NCI-H1417 treated with DMSO at 0.1 percent for 48 hours (cell line): ENCODE measurements around the gene ADARB2.

Source experiments
- DNase-seq: peaks from one replicate; lab custom pipeline; 2025; lab: John Stamatoyannopoulos, UW

The ADARB2 gene

DNA sequence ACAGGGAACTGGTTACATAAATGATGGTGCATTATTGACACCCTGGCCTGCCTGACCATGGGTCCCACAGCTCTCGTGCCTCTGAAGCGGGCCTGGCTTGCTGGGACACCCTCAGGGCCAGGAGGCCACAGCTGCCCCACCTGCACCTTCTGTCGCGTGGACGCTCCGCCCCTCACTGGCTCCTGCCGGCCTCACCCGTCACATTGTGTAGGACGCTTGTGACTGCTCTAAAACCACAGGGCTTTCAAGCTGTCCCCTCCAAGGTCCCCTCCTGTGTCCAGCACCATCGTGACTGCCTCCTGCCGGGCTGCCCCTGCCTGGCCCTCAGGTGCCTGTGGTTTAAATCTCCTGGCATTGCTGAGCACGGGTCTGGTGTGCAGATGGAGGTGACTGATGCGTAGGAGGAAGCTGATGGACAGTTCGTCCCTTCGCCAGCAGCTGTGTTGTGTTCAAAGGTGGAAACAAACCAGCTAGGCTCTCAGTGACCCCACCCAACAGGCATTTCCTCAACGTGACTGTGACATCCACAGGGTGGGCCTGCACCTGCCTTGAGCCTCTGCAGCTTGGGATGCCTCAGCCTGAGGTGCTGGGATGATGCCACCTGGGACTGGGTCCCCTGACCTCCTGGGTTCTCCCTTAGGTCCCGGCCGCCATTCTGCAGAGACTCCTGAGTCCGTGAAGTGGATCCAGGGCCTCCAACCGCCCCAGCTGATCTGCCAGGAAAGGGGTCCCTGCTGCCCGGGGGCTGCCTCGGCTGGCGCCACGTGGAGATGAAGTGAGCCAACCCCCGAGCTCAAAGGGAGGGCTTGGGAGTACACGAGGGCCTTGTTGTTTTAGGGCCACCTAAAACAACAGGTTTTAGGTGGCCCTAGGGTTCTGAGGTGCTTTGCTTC lies 532.6 kb downstream of the ADARB2 start:
- no peak for DNase-seq

DNA sequence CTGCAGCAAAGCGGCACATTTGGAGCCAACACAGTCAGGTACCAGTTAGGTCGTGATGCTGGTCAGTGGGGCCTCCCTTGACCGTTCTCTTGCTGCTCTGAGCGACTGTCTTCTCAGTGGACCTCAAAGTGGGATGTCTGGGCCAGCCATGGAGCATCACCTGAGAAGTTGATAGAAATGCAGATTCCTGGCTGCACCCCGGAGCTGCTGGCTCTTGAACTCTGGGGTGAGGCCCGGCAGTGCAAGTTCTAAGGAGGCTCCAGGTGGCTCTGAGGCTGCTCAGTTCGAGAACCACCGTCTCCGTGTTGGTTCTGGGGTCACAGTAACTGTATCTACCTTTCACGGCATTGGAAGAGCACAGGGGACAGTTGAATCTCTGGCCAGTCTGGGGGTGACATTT lies 533.6 kb downstream of the ADARB2 start:
- no peak for DNase-seq

DNA sequence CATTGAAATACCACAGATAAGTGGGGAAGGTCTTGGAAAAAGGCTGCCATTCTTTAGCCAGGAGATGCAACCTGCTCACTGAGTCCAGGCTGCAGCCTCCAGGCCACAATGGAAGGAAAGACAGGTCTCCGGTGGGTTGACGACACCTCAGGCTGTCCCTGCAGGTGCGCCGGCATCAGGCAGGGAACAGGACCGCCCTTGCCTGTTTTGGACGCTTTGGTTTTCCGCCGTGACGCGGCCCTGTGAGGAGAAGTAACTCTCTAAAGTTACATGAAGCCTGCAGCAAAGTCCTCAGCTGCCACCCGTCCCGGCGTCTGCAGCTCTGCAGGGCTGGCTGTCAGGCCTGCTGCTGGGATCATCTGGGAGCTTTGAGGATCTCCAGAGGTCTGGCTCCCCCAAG lies 534.1 kb downstream of the ADARB2 start:
- no peak for DNase-seq

DNA sequence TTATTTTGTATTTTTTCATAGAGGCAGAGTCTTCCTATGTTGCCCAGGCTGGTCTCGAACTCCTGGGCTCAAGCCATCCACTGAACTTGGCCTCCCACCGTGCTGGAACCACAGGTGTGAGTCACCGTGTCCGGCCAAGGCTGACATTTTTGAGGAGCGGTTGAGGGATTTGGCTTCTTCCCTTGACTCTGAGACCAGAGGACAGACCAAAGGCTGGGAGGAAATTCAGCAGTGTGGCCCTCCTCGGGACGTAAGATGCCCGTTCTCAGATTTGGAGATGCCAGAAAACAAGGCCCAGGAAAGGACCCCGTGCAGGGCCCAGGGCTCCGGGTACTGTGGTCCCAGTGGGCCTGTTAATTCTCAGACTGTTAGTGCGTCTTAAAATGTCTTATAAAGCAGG lies 535.0 kb downstream of the ADARB2 start:
- DNase-seq = no peak

DNA sequence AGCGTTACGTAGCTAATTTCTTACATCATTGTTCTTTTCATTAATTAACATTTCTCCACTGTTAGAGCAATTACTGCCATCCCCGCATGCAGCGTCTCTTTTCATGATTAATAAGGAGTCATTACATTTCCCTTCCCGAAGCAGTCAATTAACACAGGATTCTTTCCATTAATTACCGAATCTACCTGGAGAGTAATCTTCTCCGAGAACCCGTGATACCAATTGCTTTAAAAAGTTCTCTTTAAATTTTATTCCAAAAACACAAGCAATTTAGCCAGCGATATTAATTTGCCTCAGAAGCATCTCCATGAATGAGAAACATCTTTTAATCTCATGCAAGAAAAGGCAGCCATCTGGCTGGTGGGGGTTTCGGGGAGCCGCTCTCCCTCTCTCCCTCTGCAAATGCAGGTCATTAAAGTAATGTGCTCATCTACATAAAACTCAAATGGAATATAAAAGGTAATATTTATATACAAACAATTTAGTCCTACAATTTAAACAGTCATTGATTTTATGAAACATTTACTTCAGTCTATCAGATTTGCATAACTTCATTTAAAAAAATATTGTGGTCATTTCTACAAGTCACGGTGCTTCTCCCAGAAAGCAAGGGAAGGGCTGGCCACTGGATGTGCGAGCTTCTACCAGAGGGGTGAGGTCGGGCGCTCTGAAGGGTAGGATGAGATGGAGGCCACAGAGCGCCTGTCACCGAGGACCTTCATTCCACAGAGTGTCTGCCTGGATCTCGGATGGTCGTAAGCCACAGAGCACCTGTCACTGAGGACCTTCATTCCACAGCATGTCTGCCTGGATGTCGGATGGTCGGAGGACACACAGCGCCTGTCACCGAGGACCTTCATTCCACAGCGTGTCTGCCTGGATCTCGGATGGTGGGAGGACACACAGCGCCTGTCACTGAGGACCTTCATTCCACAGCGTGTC lies 536.2 kb downstream of the ADARB2 start:
- no peak for DNase-seq

DNA sequence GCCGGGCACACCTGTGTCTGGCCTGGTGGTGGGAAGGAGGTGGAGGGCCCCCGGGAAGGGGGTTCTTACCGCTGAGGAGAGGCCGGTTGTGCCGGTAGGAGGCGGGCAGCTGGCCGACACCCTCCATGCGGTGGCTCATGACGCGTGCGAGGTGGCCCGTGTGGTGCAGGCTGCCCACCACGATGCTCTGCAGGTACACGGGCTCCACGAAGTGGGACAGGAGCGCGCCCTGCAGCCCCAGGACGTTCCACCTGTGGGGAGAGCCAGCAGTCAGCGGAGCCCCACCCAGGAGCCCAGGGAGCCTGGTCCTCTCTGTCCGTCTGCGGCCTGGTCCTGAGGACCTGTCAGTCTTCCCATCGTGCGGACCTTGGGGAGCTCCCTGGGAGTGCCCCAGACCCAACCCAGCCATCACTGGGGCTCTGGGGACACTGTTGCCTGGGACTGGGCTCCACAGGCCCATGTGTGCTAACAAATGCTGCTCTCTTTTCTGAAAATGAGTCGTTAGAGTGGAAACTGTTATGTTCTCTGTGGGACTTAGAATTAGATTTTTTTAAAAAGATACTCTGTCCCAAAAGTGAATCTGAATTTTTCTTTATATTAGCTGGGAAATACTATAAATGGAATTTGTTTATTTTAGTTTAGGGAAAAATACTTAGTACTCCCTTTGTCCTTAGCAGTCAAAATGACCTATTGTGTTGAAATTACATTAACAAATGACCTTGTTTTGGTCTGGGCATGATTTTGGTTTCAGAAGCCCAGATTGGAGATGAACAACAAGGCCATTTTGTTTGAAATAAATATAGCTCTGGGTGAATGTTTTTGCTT lies 537.2 kb downstream of the ADARB2 start:
- DNase-seq = no peak

DNA sequence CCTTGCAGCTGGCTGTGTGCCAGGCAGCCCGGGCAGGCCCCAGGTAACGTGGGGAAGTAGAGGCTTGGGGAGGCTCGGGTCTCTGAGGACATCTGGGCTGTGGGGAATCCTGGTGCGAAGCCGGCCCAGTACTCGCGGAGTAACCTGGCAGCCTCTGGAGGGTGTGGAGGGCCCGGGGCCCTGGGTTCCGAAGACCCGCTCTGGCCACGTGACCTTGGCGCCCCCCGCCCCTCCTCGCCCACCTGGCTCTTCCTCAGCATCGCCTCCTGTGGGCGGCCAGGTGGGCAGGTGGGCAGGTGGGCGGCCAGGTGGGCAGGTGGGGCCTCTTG lies 538.0 kb downstream of the ADARB2 start:
- DNase-seq = no peak

DNA sequence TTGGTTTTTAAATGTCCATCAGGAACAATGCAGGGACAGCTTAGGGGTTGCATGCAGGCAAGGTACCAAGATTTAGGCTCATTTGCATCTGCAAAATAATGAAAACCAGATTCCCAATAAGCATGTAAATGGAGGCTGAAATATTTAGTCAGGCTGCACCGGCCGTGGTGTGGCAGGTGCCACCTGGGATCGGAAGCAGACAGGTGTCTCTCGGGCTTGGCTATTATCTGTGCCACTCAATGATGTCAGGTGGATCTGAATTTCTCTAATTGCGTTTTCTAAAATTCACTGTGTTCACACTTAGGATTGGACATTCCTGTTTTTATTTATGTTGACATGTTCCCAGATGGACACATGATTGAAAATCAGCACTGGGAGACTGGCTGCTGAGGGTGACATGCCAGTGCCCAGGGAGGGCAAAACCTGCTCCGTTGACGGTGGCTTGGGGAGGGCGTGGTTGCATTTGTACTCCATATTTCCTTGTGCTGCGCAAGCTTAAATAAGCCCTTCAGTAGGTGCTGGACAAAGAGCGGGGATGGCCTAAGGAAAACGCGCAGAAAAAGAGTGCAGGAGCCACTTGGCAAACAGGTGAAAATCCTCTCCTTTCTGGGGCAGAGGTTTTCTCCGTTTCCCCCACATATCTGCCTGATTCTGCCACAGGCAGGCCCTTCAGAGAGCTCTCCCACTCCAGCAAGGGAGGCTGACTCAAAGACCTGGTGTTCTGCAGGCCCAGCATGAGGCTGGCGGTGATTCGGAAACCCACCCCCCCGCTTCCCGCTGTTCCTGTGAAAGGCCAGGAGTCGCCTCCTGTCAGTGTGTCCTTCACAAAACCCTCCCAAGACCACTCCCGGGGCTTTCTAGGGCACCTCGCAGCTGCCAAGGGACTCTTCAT lies 538.6 kb downstream of the ADARB2 start:
- peak; percentile 24 for DNase-seq

DNA sequence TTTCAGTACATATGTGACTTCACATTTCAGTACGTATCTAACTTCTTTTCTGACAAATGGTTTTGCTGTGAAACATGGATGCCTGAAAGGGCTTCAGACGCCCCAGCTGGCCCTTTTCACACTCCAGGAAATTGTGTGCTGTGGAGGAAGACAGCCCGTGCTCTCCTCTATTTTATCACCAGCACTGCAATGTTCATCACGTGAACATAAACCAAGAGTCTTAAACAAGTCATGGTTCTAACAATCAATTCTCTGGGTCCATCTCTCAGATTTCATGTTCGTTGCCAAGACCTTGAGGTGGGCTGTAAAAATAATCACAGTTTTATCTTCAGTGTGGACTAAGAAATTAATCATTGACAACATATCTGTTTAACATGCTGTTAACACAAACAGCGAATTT lies 539.9 kb downstream of the ADARB2 start:
- no peak for DNase-seq

DNA sequence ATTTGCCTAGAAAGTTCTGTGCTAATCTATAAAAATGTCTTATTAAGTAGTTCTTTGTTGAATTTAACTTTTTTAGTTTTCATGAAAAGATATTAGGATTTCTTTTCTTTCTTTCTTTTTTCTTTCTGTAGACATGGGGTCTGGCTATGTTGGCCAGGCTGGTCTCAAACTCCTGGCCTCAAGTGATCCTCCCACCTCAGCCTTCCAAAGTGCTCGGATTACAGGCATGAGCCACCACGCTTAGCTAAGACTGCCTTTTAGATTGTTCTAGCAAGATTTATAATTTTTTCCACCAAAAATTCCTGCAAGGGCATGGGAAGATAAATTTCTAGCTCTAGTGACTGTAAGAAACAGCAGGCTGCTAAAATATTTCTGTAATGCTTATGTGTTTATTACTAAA lies 540.7 kb downstream of the ADARB2 start:
- no peak for DNase-seq

DNA sequence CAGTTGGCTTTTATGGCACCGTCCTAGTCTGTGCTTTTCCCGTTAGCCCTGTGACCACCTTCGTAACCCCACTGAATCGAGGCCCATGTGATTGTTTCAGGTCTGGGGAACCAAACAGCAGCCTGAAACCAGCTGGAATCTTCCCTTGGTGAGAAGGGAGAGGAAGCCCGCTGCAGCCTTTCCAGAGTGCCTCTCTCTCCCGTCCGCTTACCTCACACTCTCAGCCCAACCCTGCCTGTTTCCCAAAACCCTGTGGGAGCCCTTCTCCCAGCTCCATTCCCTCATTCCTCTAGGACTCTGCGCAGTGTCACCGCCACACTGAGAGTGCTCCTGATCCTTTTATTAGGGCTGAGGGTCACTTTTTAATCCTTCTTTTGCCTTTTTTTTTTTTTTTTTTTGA lies 541.5 kb downstream of the ADARB2 start:
- no peak for DNase-seq

DNA sequence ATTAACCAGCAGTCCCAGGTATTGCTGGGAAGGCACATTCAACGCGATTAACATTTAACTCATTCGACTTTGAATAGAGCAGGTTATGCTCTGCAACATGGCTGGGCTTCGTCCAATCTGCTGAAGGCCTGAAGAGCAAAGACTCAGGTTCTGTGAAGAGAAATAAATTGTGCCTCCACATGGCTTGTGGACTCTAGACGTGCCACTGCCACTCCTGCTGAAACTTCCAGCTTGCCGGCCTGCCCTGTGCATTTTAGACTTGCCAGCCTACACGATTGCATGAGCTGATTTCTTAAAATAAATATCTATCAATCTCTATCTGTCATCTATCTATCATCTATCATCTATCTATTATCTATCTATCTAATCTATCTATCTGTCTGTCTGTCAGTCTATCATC lies 543.2 kb downstream of the ADARB2 start:
- DNase-seq = no peak

DNA sequence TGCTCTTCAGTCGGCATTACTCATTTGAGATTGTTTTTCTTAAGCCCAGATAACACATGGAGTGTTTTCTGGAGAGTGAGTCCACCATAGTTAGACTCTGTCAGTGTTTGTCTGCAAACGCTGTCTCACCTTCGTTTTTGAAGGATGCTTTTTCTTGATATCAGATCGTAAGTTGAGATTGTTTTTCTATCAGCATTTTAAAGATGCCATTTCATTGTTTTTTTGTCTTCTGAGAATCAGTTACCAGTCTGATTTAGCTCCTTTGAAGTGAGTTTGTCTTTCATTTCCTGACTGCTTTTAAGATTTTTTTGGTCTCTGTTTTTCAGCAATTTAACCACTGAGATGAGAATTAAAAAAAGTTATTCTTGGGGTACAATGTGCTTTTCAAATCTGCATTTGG lies 543.8 kb downstream of the ADARB2 start:
- no peak for DNase-seq

DNA sequence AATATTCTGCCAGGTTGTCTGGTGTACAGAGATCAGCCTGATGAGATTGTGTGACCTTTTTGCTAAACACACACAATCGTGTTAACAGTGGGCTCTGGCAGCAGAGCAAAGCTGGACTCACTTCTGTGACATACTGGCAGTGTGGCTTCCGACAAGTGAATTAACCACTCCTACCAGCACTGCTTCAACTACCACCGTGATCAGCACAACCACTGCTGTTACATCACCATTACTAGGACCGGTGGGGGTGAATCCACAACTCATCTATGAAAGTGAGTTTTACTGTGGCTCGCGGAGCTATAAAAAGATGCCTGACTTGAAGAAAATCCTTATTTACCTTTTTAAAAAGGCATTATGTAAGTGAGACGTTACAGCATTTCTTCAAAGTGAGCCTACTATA lies 545.6 kb downstream of the ADARB2 start:
- no peak for DNase-seq

DNA sequence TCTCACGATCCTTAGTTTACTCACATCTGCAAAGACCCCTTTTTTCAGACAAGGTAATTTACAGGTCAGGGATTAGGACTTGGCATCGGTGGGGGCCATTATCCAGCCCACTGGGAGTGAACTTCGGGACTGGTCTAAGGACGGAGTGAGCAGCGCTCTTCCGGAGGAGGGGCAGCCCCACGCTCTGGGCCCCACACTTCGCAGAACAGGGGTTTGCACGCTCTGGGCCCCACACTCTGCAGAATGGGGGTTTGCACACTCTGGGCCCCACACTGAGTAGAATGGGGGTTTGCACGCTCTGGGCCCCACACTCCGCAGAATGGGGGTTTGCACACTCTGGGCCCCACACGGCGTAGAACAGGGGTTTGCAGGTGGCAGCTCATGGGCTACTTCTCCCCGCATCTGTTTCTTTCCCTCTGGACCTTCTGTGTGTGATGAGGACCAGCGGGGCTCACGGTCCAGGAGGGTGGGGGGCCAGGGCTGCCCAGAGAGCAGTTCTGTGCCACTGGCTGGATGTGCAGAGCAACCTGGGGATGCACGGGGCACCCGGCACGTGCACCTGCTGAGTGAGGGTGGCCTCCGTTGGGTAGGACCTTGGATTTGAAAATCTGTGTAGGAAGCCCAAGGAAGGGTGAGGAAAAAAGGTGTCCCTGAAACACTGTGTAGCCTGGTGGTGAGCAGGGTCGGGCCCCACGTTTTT lies 546.4 kb downstream of the ADARB2 start:
- no peak for DNase-seq

DNA sequence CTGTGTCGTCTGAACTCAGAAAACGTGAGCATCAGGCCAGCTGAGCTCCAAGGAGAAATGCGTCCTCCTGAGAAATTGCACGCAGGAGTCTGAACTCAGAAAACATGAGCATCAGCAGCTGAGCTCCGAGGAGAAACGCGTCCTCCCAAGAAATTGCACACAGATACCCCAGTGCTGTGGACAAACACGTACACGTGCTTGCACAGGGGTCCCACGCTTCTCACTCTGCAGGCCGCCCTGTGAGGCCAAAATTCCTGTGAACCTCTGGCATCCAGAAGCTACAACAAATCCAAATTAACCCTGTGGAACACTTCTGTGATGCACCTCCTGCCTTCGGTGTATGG lies 547.3 kb downstream of the ADARB2 start:
- DNase-seq = no peak

DNA sequence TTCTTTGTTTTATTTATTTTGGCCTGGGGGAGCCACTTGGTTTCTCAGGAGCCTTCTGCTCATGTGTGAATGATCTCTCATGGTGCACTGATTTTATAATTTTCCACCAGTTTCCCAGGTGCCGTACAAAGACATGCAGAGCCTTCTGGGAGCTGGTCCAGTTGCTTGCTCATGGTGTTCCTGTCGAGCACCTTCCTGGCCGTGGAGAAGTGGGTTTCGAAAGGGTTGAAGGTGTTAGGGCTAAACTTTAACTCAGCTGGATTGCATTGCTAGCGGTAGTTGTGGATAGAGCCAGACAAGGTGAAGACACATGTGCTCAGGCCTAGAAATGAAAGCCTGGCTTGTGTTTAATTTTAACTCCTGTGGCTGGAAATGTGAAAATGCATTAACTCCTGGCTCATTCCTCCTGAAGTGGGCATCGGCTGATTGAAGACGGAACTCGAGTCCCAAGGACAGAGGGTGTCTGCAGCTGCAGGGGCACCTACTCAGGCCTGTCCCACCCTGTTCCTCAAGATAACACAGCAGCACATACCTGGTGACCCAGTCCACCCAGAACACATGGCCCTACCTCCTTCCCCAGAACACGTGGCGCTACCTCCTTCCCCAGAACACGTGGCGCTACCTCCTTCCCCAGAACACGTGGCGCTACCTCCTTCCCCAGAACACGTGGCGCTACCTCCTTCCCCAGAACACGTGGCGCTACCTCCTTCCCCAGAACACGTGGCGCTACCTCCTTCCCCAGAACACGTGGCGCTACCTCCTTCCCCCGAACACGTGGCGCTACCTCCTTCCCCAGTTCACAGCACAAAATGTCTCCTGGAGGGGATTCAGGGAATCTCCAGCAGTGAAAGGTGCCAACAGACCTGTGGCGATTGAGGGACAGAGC lies 547.9 kb downstream of the ADARB2 start:
- DNase-seq = no peak

DNA sequence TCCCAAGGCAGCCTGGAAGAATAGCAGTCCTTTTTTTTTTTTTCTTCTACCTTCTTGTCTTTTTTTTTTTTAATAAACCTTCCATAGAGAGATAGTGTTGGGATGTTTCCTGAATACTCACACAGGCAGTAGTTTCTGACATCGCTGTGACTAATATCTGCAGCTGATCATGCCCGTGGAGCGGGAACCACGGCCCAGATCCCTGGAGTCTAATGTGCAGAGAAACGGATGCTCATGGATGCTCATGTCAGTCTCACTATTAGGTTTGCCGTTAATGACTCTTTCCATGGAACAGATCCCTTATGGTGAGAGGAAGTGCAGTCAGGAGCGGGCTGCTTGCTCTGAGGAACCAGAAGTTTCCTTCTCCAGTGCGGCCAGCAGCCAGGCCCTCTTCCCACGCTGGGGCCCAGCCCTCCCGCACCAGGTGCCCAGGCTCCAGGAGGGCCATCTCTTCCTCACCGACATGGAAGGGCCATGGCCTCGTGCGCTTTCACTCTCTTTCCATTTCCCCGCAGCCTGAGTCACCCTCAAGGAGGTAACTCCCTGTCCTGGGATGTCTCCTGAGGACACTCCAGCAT lies 548.7 kb downstream of the ADARB2 start:
- no peak for DNase-seq

DNA sequence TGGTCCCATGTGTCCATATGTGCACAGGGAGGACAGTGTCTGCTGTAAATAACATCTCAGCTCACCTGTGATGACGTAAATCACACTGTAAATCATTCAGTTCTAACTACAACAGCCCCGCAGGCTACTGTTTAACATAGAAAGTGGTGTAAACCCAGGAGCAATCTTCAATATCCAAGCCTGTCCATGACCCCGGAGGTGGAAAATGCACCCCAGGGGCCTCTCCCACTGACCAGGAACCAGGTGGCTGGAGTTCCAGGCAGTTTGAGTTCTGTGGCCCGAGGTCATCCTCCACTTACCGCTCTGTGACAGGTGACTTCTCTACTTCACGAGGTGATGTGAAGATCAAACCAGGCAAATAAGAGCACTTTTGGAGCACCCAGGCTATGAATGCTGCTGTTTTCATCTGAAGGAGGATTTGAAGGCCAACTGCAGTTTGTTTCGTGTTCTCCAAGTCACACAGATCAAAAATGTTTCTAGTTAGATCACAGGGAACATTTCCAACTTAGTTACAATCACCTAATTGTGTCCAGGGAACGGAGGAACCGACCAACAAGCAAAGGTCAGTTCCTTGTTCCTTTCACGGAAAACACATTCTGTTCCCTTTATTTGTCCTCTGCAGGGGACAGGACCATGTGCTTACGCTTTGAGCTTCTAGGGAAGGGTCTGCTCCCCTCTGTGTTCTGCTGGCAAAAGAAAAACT lies 549.3 kb downstream of the ADARB2 start:
- no peak for DNase-seq
